ENCODE data around the gene SNX6. TPM values are rescaled to one million over a fixed set of nuclear protein-coding genes. Genes with fewer than 3 reads are reported as not detected.
"Not testable (repeated sequence)": the region's sequence is repeated elsewhere in the genome, so short reads cannot be mapped to it uniquely, and the experiment has no call there.

Gene SNX6
- polyA plus RNA-seq, 1 donor: 93.9 TPM

- H3K36me3 ChIP-seq (ENCODE audit: control insufficient read depth, insufficient read depth, low read length); H3K27ac ChIP-seq (ENCODE audit: low read length); H3K9me3 ChIP-seq (ENCODE audit: control insufficient read depth, low read depth, low read length); H3K4me1 ChIP-seq (ENCODE audit: control insufficient read depth, insufficient read depth, low read length); H3K27me3 ChIP-seq (ENCODE audit: control insufficient read depth, insufficient read depth, low read length); DNase-seq; H3K4me3 ChIP-seq (ENCODE audit: low read length): not testable (repeated sequence)
- WGBS (ENCODE audit: insufficient coverage, low lambda C conversion rate): 100% methylated on average over 1 of the region's 19 CpGs
Observed at GRCh38 chr14:34549276-34549966, 80.5 kb downstream of the SNX6 start.

- no peaks in the 10 kb centered on the region for H3K4me1 ChIP-seq (ENCODE audit: control insufficient read depth, insufficient read depth, low read length)
- peaks cover 3% of the 10 kb centered on the region for H3K9me3 ChIP-seq (ENCODE audit: control insufficient read depth, low read depth, low read length)
- DNase-seq: no peak
- 100% methylated on average over 3 of the region's 14 CpGs for WGBS (ENCODE audit: insufficient coverage, low lambda C conversion rate)
- no peak overlapping the region for H3K27ac ChIP-seq (ENCODE audit: low read length)
- H3K36me3 ChIP-seq (ENCODE audit: control insufficient read depth, insufficient read depth, low read length): no peaks in the 10 kb centered on the region
- no peak overlapping the region for H3K4me3 ChIP-seq (ENCODE audit: low read length)
- H3K27me3 ChIP-seq (ENCODE audit: control insufficient read depth, insufficient read depth, low read length): no peaks in the 10 kb centered on the region
Observed at GRCh38 chr14:34548472-34548981, 81.4 kb downstream of the SNX6 start.

- WGBS (ENCODE audit: insufficient coverage, low lambda C conversion rate): no CpG with 5 or more reads among the region's 16 CpGs
- not testable (repeated sequence) for H3K4me3 ChIP-seq (ENCODE audit: low read length); H3K27me3 ChIP-seq (ENCODE audit: control insufficient read depth, insufficient read depth, low read length); H3K9me3 ChIP-seq (ENCODE audit: control insufficient read depth, low read depth, low read length); H3K27ac ChIP-seq (ENCODE audit: low read length); H3K4me1 ChIP-seq (ENCODE audit: control insufficient read depth, insufficient read depth, low read length); DNase-seq; H3K36me3 ChIP-seq (ENCODE audit: control insufficient read depth, insufficient read depth, low read length)
Observed at GRCh38 chr14:34547136-34547520, 82.8 kb downstream of the SNX6 start.

GRCh38 chr14:34546272-34547135 lies 83.4 kb downstream of the SNX6 start:
- not testable (repeated sequence) for H3K9me3 ChIP-seq (ENCODE audit: control insufficient read depth, low read depth, low read length); H3K4me3 ChIP-seq (ENCODE audit: low read length); H3K27me3 ChIP-seq (ENCODE audit: control insufficient read depth, insufficient read depth, low read length); H3K27ac ChIP-seq (ENCODE audit: low read length); H3K4me1 ChIP-seq (ENCODE audit: control insufficient read depth, insufficient read depth, low read length); H3K36me3 ChIP-seq (ENCODE audit: control insufficient read depth, insufficient read depth, low read length); DNase-seq
- no CpG with 5 or more reads among the region's 68 CpGs for WGBS (ENCODE audit: insufficient coverage, low lambda C conversion rate)

GRCh38 chr14:34540181-34541059 lies 89.5 kb downstream of the SNX6 start:
- peaks cover 15% of the 10 kb centered on the region for H3K4me1 ChIP-seq (ENCODE audit: control insufficient read depth, insufficient read depth, low read length)
- peak in 1 of 2 donors; percentile 15 for DNase-seq
- peak overlapping the region; percentile 64 for H3K27ac ChIP-seq (ENCODE audit: low read length)
- H3K36me3 ChIP-seq (ENCODE audit: control insufficient read depth, insufficient read depth, low read length): peaks cover 16% of the 10 kb centered on the region
- 100% methylated on average over 1 of the region's 19 CpGs for WGBS (ENCODE audit: insufficient coverage, low lambda C conversion rate)
- H3K9me3 ChIP-seq (ENCODE audit: control insufficient read depth, low read depth, low read length); H3K27me3 ChIP-seq (ENCODE audit: control insufficient read depth, insufficient read depth, low read length): not testable (repeated sequence)
- H3K4me3 ChIP-seq (ENCODE audit: low read length): peak overlapping the region; percentile 77

- peak within 1 kb of the TSS; percentile 77 for H3K4me3 ChIP-seq (ENCODE audit: low read length)
- no peaks in the 10 kb centered on the region for H3K9me3 ChIP-seq (ENCODE audit: control insufficient read depth, low read depth, low read length)
- peaks cover 17% of the 10 kb centered on the region for H3K36me3 ChIP-seq (ENCODE audit: control insufficient read depth, insufficient read depth, low read length)
- peaks cover 15% of the 10 kb centered on the region for H3K4me1 ChIP-seq (ENCODE audit: control insufficient read depth, insufficient read depth, low read length)
- peak within 1 kb of the TSS; percentile 94 for H3K27ac ChIP-seq (ENCODE audit: low read length)
- no CpG with 5 or more reads among the region's 59 CpGs for WGBS (ENCODE audit: insufficient coverage, low lambda C conversion rate)
- DNase-seq: peak; percentile 98 to 99
- no peaks in the 10 kb centered on the region for H3K27me3 ChIP-seq (ENCODE audit: control insufficient read depth, insufficient read depth, low read length)
Observed at GRCh38 chr14:34539407-34540180, 90.4 kb downstream of the SNX6 start, which contains the start of gene EAPP. Gene EAPP, minus strand, starts transcription at chr14:34539701. Its CDS starts 73 bp downstream, at chr14:34539628.

- peak overlapping the region; percentile 77 for H3K4me3 ChIP-seq (ENCODE audit: low read length)
- H3K4me1 ChIP-seq (ENCODE audit: control insufficient read depth, insufficient read depth, low read length): peaks cover 15% of the 10 kb centered on the region
- H3K9me3 ChIP-seq (ENCODE audit: control insufficient read depth, low read depth, low read length): no peaks in the 10 kb centered on the region
- H3K27ac ChIP-seq (ENCODE audit: low read length): peak overlapping the region; percentile 94
- no peak for DNase-seq
- H3K27me3 ChIP-seq (ENCODE audit: control insufficient read depth, insufficient read depth, low read length): no peaks in the 10 kb centered on the region
- WGBS (ENCODE audit: insufficient coverage, low lambda C conversion rate): 20% methylated on average over 2 of the region's 15 CpGs
- H3K36me3 ChIP-seq (ENCODE audit: control insufficient read depth, insufficient read depth, low read length): peaks cover 22% of the 10 kb centered on the region
Observed at GRCh38 chr14:34538871-34539406, 91.0 kb downstream of the SNX6 start.

- DNase-seq; H3K9me3 ChIP-seq (ENCODE audit: control insufficient read depth, low read depth, low read length); H3K27me3 ChIP-seq (ENCODE audit: control insufficient read depth, insufficient read depth, low read length): not testable (repeated sequence)
- Histone ChIP-seq H3K4me3 (ENCODE audit: low read length) (peak overlapping the region; percentile 77), H3K27ac (ENCODE audit: low read length) (peak overlapping the region; percentile 94), H3K36me3 (ENCODE audit: control insufficient read depth, insufficient read depth, low read length) (peaks cover 29% of the 10 kb centered on the region), H3K4me1 (ENCODE audit: control insufficient read depth, insufficient read depth, low read length) (peaks cover 15% of the 10 kb centered on the region)
- WGBS (ENCODE audit: insufficient coverage, low lambda C conversion rate): no CpG with 5 or more reads among the region's 6 CpGs
Observed at GRCh38 chr14:34538096-34538495, 91.9 kb downstream of the SNX6 start.

- Histone ChIP-seq H3K4me1 (ENCODE audit: control insufficient read depth, insufficient read depth, low read length) (peaks cover 15% of the 10 kb centered on the region), H3K27me3 (ENCODE audit: control insufficient read depth, insufficient read depth, low read length) (no peaks in the 10 kb centered on the region), H3K9me3 (ENCODE audit: control insufficient read depth, low read depth, low read length) (no peaks in the 10 kb centered on the region), H3K27ac (ENCODE audit: low read length) (peak overlapping the region; percentile 94), H3K4me3 (ENCODE audit: low read length) (peak overlapping the region; percentile 5), H3K36me3 (ENCODE audit: control insufficient read depth, insufficient read depth, low read length) (peaks cover 34% of the 10 kb centered on the region)
- no CpG with 5 or more reads among the region's 4 CpGs for WGBS (ENCODE audit: insufficient coverage, low lambda C conversion rate)
- DNase-seq: peak in 1 of 2 donors; percentile 35
Observed at GRCh38 chr14:34537677-34538009, 92.3 kb downstream of the SNX6 start.

Data from large intestine (tissue), 3 donors.